ENCODE results near the gene PRKCG. TPM values are rescaled to one million over a fixed set of nuclear protein-coding genes. Genes with fewer than 3 reads are reported as not detected.

The PRKCG gene
- total and polyA plus RNA-seq, 2 of the 8 experiments (the other 6 are each of a cell fraction or from before 2014, with no cell fraction given), result 6.1 to 10.6 TPM

DNA sequence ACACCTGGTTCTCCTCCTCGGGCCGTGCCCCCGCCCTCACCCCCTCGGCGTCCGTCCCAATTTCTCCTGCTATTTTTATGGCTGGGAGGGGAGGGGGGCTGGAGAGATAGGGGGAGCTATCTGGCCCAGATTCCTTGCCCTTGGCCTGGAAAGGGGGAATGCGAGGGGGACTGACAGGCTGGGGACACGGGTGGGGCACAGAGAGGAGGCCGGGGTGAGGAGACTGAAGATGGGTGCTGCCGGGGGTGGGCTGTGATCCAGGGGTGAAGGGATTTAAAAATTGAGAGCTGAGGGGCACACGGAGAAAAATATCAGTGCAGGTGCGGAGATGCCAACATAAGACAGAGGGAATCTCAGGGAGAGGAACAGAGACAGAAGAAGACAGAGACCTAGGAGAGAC lies 2.3 kb downstream of the PRKCG start:
- no peak overlapping the region for H3K56ac ChIP-seq (replicated peaks; ENCODE audit: insufficient read length, low read depth, low read length)
- no peak for TF ChIP-seq RFX5 (IDR thresholded peaks at IDR 0.05; ENCODE audit: borderline replicate concordance, low read depth, low read length)
- no peak overlapping the region for H4K8ac ChIP-seq (ENCODE audit: extremely low read depth, insufficient read depth, low read length)
- FAIRE-seq (no peak), DNase-seq (ENCODE audit: low read depth in 1 of 2, low spot score in 2 of 2) (no peak)
- H3K14ac ChIP-seq (ENCODE audit: insufficient read length), result no peak overlapping the region
- no peak overlapping the region for H3K18ac ChIP-seq (ENCODE audit: extremely low read depth, low read length)
- H4K91ac ChIP-seq (replicated peaks; ENCODE audit: insufficient read length, low read length), result no peak overlapping the region
- H2BK15ac ChIP-seq (ENCODE audit: low read length), result no peak overlapping the region
- H4K20me1 ChIP-seq (replicated peaks in 1 of 2; ENCODE audit: control insufficient read depth in 1 of 2, insufficient read depth in 2 of 2, low read length in 2 of 2), result no peaks in the 10 kb centered on the region
- POLR2A ChIA-PET (ENCODE audit: partially characterized antibody), result interaction anchor here (0.8 to 4.7 kb wide), 6 partner anchors 12 to 77 kb away, joined by 3 to 61 read pairs (median 7); partner anchors contain the start of gene MYADM
- no peak overlapping the region for H2BK20ac ChIP-seq (ENCODE audit: low read length)
- H3K4me1 ChIP-seq (replicated peaks in 1 of 4; ENCODE audit: control insufficient read depth in 3 of 4, insufficient read depth in 4 of 4, low read length in 3 of 4), result peaks cover 0 to 28% (median 7%) of the 10 kb centered on the region in 4 experiments; a peak in 6 of 7 replicates
- no peaks in the 10 kb centered on the region; a peak in 1 of 8 replicates for H3K36me3 ChIP-seq (ENCODE audit: control insufficient read depth in 2 of 4, insufficient read depth in 4 of 4, low read length in 3 of 4)
- no peak overlapping the region for H3K4ac ChIP-seq (replicated peaks; ENCODE audit: insufficient read length, low read depth, low read length)
- H2BK5ac ChIP-seq (ENCODE audit: low read depth, low read length), result no peak overlapping the region
- peaks cover 0 to 11% (median 3%) of the 10 kb centered on the region in 4 experiments; a peak in 4 of 7 replicates for H3K27me3 ChIP-seq (replicated peaks in 1 of 4; ENCODE audit: control insufficient read depth in 3 of 4, extremely low read depth in 1 of 4, insufficient read depth in 3 of 4, low read length in 3 of 4)
- peak overlapping the region in 2 of 4 experiments; percentile 30 to 77; a peak in 5 of 8 replicates for H3K4me3 ChIP-seq (ENCODE audit: extremely low read depth in 1 of 4, insufficient read depth in 2 of 4, low read depth in 3 of 4, low read length in 4 of 4)
- H3K27ac ChIP-seq (ENCODE audit: low read depth, low read length), result no peak overlapping the region
- H3K9me3 ChIP-seq (ENCODE audit: insufficient read depth in 2 of 2, low read depth in 1 of 2, low read length in 1 of 2), result no peaks in the 10 kb centered on the region
- no peak overlapping the region for H2AFZ ChIP-seq (ENCODE audit: low read length)
- no peak overlapping the region for H2BK120ac ChIP-seq (replicated peaks; ENCODE audit: low read depth, low read length)
- H3K9ac ChIP-seq (replicated peaks in 1 of 4; ENCODE audit: extremely low read depth in 1 of 4, low read depth in 3 of 4, low read length in 3 of 4), result no peak overlapping the region
- H4K5ac ChIP-seq (ENCODE audit: insufficient read length, low read depth, low read length), result no peak overlapping the region
- no peak overlapping the region for H2AK5ac ChIP-seq (ENCODE audit: low read depth, low read length)
- H3K4me2 ChIP-seq (ENCODE audit: insufficient read depth in 1 of 2, low read depth in 2 of 2, low read length in 2 of 2), result peak overlapping the region; percentile 98 to 100; a peak in 3 of 4 replicates
- H3K23me2 ChIP-seq (ENCODE audit: low read depth, low read length), result peaks cover 19% of the 10 kb centered on the region
- H3K79me1 ChIP-seq (ENCODE audit: low read depth, low read length), result no peaks in the 10 kb centered on the region
- CTCF ChIA-PET (ENCODE audit: partially characterized antibody), result interaction anchor here (0.8 to 4.0 kb wide), 14 partner anchors 12 to 302 kb away, joined by 3 to 24 read pairs (median 3); partner anchors contain the start of gene MYADM
- no peak overlapping the region for H2BK12ac ChIP-seq (ENCODE audit: low read depth, low read length)
- H3K79me2 ChIP-seq (ENCODE audit: control insufficient read depth in 1 of 2, insufficient read depth in 2 of 2, low read length in 2 of 2), result no peaks in the 10 kb centered on the region
- no peak overlapping the region for H3K23ac ChIP-seq (ENCODE audit: insufficient read length)
- 80% methylated on average over 6 of the region's 12 CpGs; no CpG with 5 or more reads in 1 of the 2 experiments for WGBS, 2 experiments (ENCODE audit: extremely low coverage in 1 of 2, insufficient coverage in 1 of 2, insufficient read length in 1 of 2, insufficient replicate concordance in 2 of 2, low coverage in 1 of 2, low lambda C conversion rate in 2 of 2, missing lambda C conversion rate in 1 of 2)
